ENCODE measurements around the gene HTR4. TPM values are rescaled to one million over a fixed set of nuclear protein-coding genes. Genes with fewer than 3 reads are reported as not detected.

HTR4 gene
- polyA plus RNA-seq, 1 donor from 2014 or later, result not detected

DNA sequence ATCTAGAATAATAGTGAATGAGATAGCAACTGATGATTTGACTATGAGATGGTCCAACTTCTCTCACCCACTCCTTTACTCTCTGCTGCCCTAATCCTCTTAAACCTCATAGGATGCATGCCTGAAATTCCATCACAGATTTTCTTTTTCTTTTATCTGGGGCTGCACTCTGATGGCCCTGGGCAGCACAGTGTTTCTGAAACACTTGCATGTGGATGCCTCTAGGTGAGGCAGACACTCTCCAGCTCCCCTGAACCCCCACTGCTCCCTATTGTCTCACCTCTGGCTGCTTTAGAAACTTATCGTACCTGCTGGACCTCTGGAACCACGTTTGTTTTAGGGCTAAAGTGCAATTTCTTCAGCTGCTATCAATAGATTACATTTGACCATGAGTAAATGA lies 67.5 kb downstream of the HTR4 start:
- Histone ChIP-seq H3K4me3 (ENCODE audit: low read length) (no peak overlapping the region), H3F3A (ENCODE audit: insufficient read depth, low read length, poor library complexity, severe bottlenecking) (no peaks in the 10 kb centered on the region), H4K20me1 (ENCODE audit: insufficient read depth) (no peaks in the 10 kb centered on the region), H2AFZ (ENCODE audit: low read depth, low read length) (no peak overlapping the region), H3K4me2 (ENCODE audit: low read length) (no peak overlapping the region), H3K9me3 (ENCODE audit: low read length) (no peaks in the 10 kb centered on the region), H3K79me2 (replicated peaks; ENCODE audit: insufficient read depth, low read length) (no peaks in the 10 kb centered on the region), H3K9me2 (ENCODE audit: insufficient read depth, low read length) (no peaks in the 10 kb centered on the region), H3K27ac (ENCODE audit: low read length) (no peak overlapping the region), H3K9ac (ENCODE audit: low read length) (no peak overlapping the region), H3K36me3 (ENCODE audit: insufficient read depth, low read length) (no peaks in the 10 kb centered on the region), H3K27me3 (ENCODE audit: insufficient read depth, low read depth, low read length) (no peaks in the 10 kb centered on the region)
- TF ChIP-seq SMC3 (conservative IDR thresholded peaks at IDR 0.05; ENCODE audit: poor library complexity) (no peak), RAD21 (conservative IDR thresholded peaks at IDR 0.05) (no peak), TAF1 (IDR thresholded peaks at IDR 0.05; ENCODE audit: low read depth) (no peak), MXI1 (conservative IDR thresholded peaks at IDR 0.05; ENCODE audit: poor library complexity, severe bottlenecking) (no peak), EP300 (conservative IDR thresholded peaks at IDR 0.05; ENCODE audit: poor library complexity, severe bottlenecking) (no peak), EZH2 (IDR thresholded peaks at IDR 0.05; ENCODE audit: borderline replicate concordance, insufficient read depth, low read length, poor library complexity, severe bottlenecking) (no peak), POLR2AphosphoS5 (IDR thresholded peaks at IDR 0.05) (no peak)
- TF ChIP-seq, protein P1, sequence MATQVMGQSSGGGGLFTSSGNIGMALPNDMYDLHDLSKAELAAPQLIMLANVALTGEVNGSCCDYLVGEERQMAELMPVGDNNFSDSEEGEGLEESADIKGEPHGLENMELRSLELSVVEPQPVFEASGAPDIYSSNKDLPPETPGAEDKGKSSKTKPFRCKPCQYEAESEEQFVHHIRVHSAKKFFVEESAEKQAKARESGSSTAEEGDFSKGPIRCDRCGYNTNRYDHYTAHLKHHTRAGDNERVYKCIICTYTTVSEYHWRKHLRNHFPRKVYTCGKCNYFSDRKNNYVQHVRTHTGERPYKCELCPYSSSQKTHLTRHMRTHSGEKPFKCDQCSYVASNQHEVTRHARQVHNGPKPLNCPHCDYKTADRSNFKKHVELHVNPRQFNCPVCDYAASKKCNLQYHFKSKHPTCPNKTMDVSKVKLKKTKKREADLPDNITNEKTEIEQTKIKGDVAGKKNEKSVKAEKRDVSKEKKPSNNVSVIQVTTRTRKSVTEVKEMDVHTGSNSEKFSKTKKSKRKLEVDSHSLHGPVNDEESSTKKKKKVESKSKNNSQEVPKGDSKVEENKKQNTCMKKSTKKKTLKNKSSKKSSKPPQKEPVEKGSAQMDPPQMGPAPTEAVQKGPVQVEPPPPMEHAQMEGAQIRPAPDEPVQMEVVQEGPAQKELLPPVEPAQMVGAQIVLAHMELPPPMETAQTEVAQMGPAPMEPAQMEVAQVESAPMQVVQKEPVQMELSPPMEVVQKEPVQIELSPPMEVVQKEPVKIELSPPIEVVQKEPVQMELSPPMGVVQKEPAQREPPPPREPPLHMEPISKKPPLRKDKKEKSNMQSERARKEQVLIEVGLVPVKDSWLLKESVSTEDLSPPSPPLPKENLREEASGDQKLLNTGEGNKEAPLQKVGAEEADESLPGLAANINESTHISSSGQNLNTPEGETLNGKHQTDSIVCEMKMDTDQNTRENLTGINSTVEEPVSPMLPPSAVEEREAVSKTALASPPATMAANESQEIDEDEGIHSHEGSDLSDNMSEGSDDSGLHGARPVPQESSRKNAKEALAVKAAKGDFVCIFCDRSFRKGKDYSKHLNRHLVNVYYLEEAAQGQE (IDR thresholded peaks at IDR 0.05; ENCODE audit: borderline replicate concordance), result no peak
- TF ChIP-seq, protein P2, sequence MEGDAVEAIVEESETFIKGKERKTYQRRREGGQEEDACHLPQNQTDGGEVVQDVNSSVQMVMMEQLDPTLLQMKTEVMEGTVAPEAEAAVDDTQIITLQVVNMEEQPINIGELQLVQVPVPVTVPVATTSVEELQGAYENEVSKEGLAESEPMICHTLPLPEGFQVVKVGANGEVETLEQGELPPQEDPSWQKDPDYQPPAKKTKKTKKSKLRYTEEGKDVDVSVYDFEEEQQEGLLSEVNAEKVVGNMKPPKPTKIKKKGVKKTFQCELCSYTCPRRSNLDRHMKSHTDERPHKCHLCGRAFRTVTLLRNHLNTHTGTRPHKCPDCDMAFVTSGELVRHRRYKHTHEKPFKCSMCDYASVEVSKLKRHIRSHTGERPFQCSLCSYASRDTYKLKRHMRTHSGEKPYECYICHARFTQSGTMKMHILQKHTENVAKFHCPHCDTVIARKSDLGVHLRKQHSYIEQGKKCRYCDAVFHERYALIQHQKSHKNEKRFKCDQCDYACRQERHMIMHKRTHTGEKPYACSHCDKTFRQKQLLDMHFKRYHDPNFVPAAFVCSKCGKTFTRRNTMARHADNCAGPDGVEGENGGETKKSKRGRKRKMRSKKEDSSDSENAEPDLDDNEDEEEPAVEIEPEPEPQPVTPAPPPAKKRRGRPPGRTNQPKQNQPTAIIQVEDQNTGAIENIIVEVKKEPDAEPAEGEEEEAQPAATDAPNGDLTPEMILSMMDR (IDR thresholded peaks at IDR 0.05; ENCODE audit: poor library complexity, severe bottlenecking), result no peak

DNA sequence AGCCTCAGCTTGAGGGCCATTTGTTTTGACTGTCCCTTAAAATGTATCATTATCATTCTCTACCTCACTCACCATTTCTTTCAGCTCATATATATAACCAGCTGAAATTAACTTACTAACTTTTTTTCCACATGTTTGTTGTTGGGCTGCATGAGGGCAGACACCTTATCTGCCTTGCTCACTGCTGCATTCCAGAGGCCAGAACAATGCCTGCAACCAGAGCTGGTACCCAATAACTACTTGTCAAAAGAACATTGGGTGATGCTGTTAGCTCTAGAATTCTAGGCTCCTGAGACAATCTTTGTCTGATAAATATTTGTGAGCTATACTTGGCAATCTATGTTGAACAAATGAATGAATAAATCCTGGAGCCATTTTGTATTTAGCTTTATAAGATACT lies 68.3 kb downstream of the HTR4 start:
- Histone ChIP-seq H2AFZ (ENCODE audit: low read depth, low read length) (no peak overlapping the region), H3K9me3 (ENCODE audit: low read length) (no peaks in the 10 kb centered on the region), H3K9ac (ENCODE audit: low read length) (no peak overlapping the region), H3K27me3 (ENCODE audit: insufficient read depth, low read depth, low read length) (no peaks in the 10 kb centered on the region), H3K4me2 (ENCODE audit: low read length) (no peak overlapping the region), H3K36me3 (ENCODE audit: insufficient read depth, low read length) (no peaks in the 10 kb centered on the region), H3K9me2 (ENCODE audit: insufficient read depth, low read length) (no peaks in the 10 kb centered on the region), H3K27ac (ENCODE audit: low read length) (no peak overlapping the region), H3K79me2 (replicated peaks; ENCODE audit: insufficient read depth, low read length) (no peaks in the 10 kb centered on the region), H3F3A (ENCODE audit: insufficient read depth, low read length, poor library complexity, severe bottlenecking) (no peaks in the 10 kb centered on the region), H3K4me3 (ENCODE audit: low read length) (no peak overlapping the region), H4K20me1 (ENCODE audit: insufficient read depth) (no peaks in the 10 kb centered on the region)
- TF ChIP-seq, protein P2 (IDR thresholded peaks at IDR 0.05; ENCODE audit: poor library complexity, severe bottlenecking), result no peak
- TF ChIP-seq SMC3 (conservative IDR thresholded peaks at IDR 0.05; ENCODE audit: poor library complexity), result no peak
- no peak for TF ChIP-seq TAF1 (IDR thresholded peaks at IDR 0.05; ENCODE audit: low read depth)
- no peak for TF ChIP-seq MXI1 (conservative IDR thresholded peaks at IDR 0.05; ENCODE audit: poor library complexity, severe bottlenecking)
- TF ChIP-seq, protein P1 (IDR thresholded peaks at IDR 0.05; ENCODE audit: borderline replicate concordance), result no peak
- no peak for TF ChIP-seq POLR2AphosphoS5 (IDR thresholded peaks at IDR 0.05)
- no peak for TF ChIP-seq EP300 (conservative IDR thresholded peaks at IDR 0.05; ENCODE audit: poor library complexity, severe bottlenecking)
- TF ChIP-seq EZH2 (IDR thresholded peaks at IDR 0.05; ENCODE audit: borderline replicate concordance, insufficient read depth, low read length, poor library complexity, severe bottlenecking), result no peak
- TF ChIP-seq RAD21 (conservative IDR thresholded peaks at IDR 0.05), result no peak

Measured in neural cell (in vitro differentiated cells).